DOHH2 (cell line): ENCODE results near the gene TRAPPC14.

Source experiments
- H3F3A ChIP-seq: fragments of 200-600 bp; sonication (generic), shearing (Covaris generic); 2 replicates; pipeline ENCODE4 v1.6.0; 2016; ENCODE audit warnings: antibody characterized with exemption, mild to moderate bottlenecking; ENCODE audit not compliant: control insufficient read depth, insufficient read depth
- H3K27ac ChIP-seq: fragments of 200-600 bp; sonication (generic); 2 replicates; pipeline ENCODE4 v1.5.1; 2014; ENCODE audit warnings: low read depth, mild to moderate bottlenecking, low read length, moderate library complexity
- H3K27me3 ChIP-seq: fragments of 200-600 bp; sonication (generic); 2 replicates; pipeline ENCODE4 v1.6.1; 2014; ENCODE audit warnings: mild to moderate bottlenecking, low read length, mixed read lengths; ENCODE audit not compliant: control insufficient read depth
- H3K36me3 ChIP-seq: fragments of 200-600 bp; sonication (generic); 2 replicates; pipeline ENCODE4 v1.6.1; 2014; ENCODE audit warnings: mild to moderate bottlenecking, low read length, moderate library complexity, mixed read lengths; ENCODE audit not compliant: control insufficient read depth
- H3K4me1 ChIP-seq: fragments of 200-600 bp; sonication (generic); 2 replicates; pipeline ENCODE4 v1.6.1; 2014; ENCODE audit warnings: mild to moderate bottlenecking, low read length, mixed read lengths; ENCODE audit not compliant: control insufficient read depth
- H3K4me2 ChIP-seq: fragments of 200-600 bp; sonication (generic); 2 replicates; pipeline ENCODE4 v1.6.0; 2014; ENCODE audit warnings: mild to moderate bottlenecking, low read length, moderate library complexity
- H3K4me3 ChIP-seq: fragments of 200-600 bp; sonication (generic); 2 replicates; pipeline ENCODE4 v1.5.1; 2014; ENCODE audit warnings: mild to moderate bottlenecking, low read length, mixed read lengths
- H3K79me2 ChIP-seq: fragments of 200-600 bp; sonication (generic); 2 replicates; pipeline ENCODE4 v1.6.1; 2014; ENCODE audit warnings: mild to moderate bottlenecking, low read length, mixed read lengths; ENCODE audit not compliant: control insufficient read depth
- H3K9me2 ChIP-seq: fragments of 200-600 bp; sonication (generic); replicated peaks from 2 replicates; pipeline ENCODE4 v1.6.1; 2014; ENCODE audit warnings: mild to moderate bottlenecking, low read length, mixed read lengths; ENCODE audit not compliant: control insufficient read depth
- H3K9me3 ChIP-seq: fragments of 200-600 bp; sonication (generic); 2 replicates; pipeline ENCODE4 v1.6.1; 2014; ENCODE audit warnings: antibody characterized with exemption, low read length, mixed read lengths; ENCODE audit not compliant: control insufficient read depth, insufficient read depth
- H4K20me1 ChIP-seq: fragments of 200-600 bp; sonication (generic); 2 replicates; pipeline ENCODE4 v1.6.0; 2014; ENCODE audit warnings: low read depth, mild to moderate bottlenecking, antibody characterized with exemption, low read length, moderate library complexity; ENCODE audit not compliant: control insufficient read depth, insufficient read depth
- EZH2phosphoT487 ChIP-seq: fragments of 200-600 bp; sonication (generic); IDR thresholded peaks from 2 replicates; pipeline ENCODE4 v1.6.1; 2017; ENCODE audit warnings: borderline replicate concordance, mild to moderate bottlenecking, antibody characterized with exemption, low read length, moderate library complexity, mixed read lengths
- TF ChIP-seq, protein P1 (sequence below): fragments of 200-600 bp; sonication (generic); IDR thresholded peaks from one replicate; pipeline ENCODE4 v1.5.1; 2014; ENCODE audit warnings: antibody characterized with exemption, mild to moderate bottlenecking, low read depth, low read length; ENCODE audit not compliant: poor library complexity, severe bottlenecking

TRAPPC14 gene

DNA sequence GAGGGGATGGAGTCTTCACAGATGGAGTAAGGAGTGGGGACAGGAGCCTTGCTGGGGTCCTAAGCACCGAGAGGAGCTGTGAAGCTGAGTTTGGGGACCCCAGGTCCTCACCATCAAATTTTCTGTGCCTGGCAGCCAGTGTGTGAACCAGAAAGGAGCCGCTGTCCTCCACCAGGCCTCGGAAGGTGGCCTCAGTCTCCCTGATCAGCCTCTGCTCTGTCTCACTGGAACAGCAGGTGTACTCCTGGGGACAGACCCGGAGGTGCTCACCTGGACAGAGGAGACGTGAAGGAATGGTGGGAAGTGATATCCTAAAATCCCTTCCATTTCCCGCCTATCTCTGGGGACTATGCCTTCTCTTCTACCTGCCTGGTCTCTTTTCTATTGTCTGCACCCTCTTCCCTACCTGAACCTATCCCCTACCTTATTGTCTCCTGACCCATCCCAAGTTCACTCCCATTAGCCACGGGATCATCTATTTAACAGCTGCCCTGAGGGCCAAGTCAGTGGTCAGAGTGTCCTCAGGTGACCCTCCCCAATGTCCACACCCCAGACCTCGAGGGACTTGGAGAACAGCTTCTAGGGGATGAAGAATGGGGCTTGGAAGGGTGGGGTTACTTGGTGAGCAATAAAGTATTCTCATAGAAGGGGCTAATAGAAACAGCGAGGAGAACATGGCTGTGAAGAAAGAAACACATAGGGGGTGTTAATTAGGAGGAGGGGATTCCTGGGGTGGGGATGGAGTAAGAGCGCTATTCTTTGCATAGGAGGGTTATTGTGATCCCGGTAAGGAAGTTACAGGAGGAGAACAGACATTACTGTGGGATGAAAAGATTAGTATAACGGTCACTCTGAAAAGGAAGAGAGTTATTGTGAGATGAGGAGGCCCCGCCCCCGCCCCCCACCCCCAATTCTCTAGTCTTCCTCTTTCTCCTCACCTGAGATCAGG is 17.8 kb upstream of the TRAPPC14 start:
- peaks cover 5% of the 10 kb centered on the region for H3K9me3 ChIP-seq
- no peaks in the 10 kb centered on the region for H3K27me3 ChIP-seq
- H3F3A ChIP-seq: peaks cover 30% of the 10 kb centered on the region
- peak overlapping the region; percentile 33; the same call in 1 of the 2 replicates for H3K27ac ChIP-seq
- peak overlapping the region; percentile 88 for H3K4me3 ChIP-seq
- H3K9me2 ChIP-seq: no peaks in the 10 kb centered on the region
- peak overlapping the region; percentile 84 for H3K4me2 ChIP-seq
- H4K20me1 ChIP-seq: peaks cover 4% of the 10 kb centered on the region; the same call in 1 of the 2 replicates
- H3K36me3 ChIP-seq: peaks cover 26% of the 10 kb centered on the region
- TF ChIP-seq, protein P1, sequence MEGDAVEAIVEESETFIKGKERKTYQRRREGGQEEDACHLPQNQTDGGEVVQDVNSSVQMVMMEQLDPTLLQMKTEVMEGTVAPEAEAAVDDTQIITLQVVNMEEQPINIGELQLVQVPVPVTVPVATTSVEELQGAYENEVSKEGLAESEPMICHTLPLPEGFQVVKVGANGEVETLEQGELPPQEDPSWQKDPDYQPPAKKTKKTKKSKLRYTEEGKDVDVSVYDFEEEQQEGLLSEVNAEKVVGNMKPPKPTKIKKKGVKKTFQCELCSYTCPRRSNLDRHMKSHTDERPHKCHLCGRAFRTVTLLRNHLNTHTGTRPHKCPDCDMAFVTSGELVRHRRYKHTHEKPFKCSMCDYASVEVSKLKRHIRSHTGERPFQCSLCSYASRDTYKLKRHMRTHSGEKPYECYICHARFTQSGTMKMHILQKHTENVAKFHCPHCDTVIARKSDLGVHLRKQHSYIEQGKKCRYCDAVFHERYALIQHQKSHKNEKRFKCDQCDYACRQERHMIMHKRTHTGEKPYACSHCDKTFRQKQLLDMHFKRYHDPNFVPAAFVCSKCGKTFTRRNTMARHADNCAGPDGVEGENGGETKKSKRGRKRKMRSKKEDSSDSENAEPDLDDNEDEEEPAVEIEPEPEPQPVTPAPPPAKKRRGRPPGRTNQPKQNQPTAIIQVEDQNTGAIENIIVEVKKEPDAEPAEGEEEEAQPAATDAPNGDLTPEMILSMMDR: no peak
- no peak for TF ChIP-seq EZH2phosphoT487
- peaks cover 74% of the 10 kb centered on the region for H3K4me1 ChIP-seq
- peaks cover 23% of the 10 kb centered on the region for H3K79me2 ChIP-seq

DNA sequence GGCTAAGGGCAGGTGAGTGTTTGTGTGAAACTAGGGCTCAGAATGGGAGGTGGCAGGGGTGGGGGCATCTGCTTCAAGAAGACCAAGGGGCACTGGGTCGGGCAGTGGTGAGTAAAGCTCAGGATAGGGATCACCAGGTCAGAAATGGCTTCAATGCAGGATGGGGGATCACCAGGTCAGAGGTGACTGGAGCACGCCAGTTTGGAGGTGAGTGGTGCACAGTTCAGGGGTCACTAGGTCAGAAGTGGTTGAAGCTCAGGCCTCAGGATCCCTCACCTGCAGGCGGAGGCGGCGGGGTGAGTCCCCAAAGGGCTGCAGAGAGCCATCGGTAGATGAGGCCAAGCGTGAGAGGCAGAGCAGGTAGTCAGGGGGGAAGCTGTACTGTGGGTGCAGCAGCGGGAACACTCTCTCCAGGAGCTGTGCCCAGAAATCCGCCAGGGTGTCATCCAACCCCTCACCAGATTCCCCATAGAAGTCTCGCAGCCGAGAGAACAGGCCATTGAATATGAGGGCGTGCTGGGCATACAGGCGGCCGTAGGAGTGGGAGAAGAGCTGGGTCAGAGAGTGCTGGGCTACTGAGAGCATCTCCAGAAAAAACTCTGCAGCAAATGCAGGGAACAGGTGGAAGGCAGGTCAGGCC is 16.9 kb upstream of the TRAPPC14 start:
- H3K36me3 ChIP-seq: peaks cover 27% of the 10 kb centered on the region
- peak overlapping the region; percentile 20 for H3K4me2 ChIP-seq
- H3K27me3 ChIP-seq: no peaks in the 10 kb centered on the region
- H4K20me1 ChIP-seq: peaks cover 4% of the 10 kb centered on the region; the same call in 1 of the 2 replicates
- H3K9me2 ChIP-seq: no peaks in the 10 kb centered on the region
- peaks cover 74% of the 10 kb centered on the region for H3K4me1 ChIP-seq
- peaks cover 22% of the 10 kb centered on the region for H3F3A ChIP-seq
- H3K4me3 ChIP-seq: peak overlapping the region; percentile 10; the same call in 1 of the 2 replicates
- peaks cover 5% of the 10 kb centered on the region for H3K9me3 ChIP-seq
- TF ChIP-seq, protein P1: no peak
- no peak for TF ChIP-seq EZH2phosphoT487
- no peak overlapping the region for H3K27ac ChIP-seq
- peaks cover 23% of the 10 kb centered on the region for H3K79me2 ChIP-seq

DNA sequence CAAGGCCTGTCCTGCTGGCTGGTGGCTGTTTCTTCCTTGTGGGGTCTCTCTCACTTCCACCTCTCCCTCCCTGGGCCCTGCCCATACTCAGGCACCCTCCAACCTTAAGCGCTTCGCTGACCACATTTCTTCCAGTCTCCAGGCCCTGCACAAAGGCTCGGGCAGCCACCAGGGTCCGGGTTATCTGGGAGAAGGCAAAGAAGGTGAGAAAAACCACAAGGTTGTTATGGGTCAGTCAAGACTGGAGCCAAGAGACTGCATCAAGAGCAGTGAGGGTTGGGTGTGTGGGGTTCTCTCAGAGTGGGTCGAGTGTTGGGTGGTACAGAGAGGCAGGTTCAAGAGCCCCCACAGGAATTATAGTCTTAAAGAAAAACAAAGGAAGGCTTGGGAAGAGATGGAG is 16.1 kb upstream of the TRAPPC14 start:
- H3K9me2 ChIP-seq: no peaks in the 10 kb centered on the region
- peaks cover 74% of the 10 kb centered on the region for H3K4me1 ChIP-seq
- H3K27me3 ChIP-seq: no peaks in the 10 kb centered on the region
- peaks cover 23% of the 10 kb centered on the region for H3F3A ChIP-seq
- H3K79me2 ChIP-seq: peaks cover 23% of the 10 kb centered on the region
- peaks cover 5% of the 10 kb centered on the region for H3K9me3 ChIP-seq
- H3K36me3 ChIP-seq: peaks cover 36% of the 10 kb centered on the region
- H3K4me2 ChIP-seq: peak overlapping the region; percentile 20; the same call in 1 of the 2 replicates
- peaks cover 4% of the 10 kb centered on the region; the same call in 1 of the 2 replicates for H4K20me1 ChIP-seq
- no peak overlapping the region for H3K27ac ChIP-seq
- H3K4me3 ChIP-seq: no peak overlapping the region
- no peak for TF ChIP-seq EZH2phosphoT487
- TF ChIP-seq, protein P1: no peak
